Choroid plexus epithelial cell (primary cell): ENCODE measurements around the gene MRTFB.

Experiments used
- DNase-seq: peaks from one replicate; pipeline ENCODE4 v3.0.0-alpha.2; 2010; ENCODE audit warnings: low read depth
- H3K4me3 ChIP-seq: 2 replicates; pipeline ENCODE4 v1.5.1; 2011; ENCODE audit warnings: low read depth, mild to moderate bottlenecking, control low read depth, low read length, moderate library complexity
- CTCF ChIP-seq: conservative IDR thresholded peaks from 2 replicates; pipeline ENCODE4 v1.5.1; 2011; ENCODE audit warnings: low read depth, mild to moderate bottlenecking, control low read depth, inconsistent platforms, low read length, moderate library complexity

The MRTFB gene

GRCh38 chr16:14289692-14290340 lies 218.7 kb downstream of the MRTFB start:
- peak; percentile 65 for TF ChIP-seq CTCF
- no peak overlapping the region for H3K4me3 ChIP-seq
- DNase-seq: peak; percentile 41

DNA sequence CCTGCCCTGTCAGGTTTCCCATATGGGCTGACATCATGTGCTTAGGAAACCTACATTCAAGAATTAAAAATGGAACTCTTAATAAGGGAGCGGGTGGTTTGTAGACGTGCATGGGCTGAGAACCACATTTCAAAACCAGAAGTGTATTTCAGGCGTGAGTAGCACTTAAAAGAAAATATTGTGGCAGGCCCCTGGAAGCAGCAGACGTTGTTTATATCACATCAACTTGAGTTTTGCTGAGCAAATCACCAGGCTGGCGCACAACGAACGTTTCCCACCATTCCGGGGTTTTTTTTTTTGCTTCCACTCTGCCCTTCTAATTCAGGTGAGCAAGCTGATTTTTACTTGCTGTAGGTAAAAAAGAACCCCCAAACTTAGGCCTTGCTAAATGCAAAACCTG lies 220.2 kb downstream of the MRTFB start:
- DNase-seq: no peak
- no peak for TF ChIP-seq CTCF
- H3K4me3 ChIP-seq: no peak overlapping the region

- DNase-seq: no peak
- no peak overlapping the region for H3K4me3 ChIP-seq
- TF ChIP-seq CTCF: no peak
These were observed 221.1 kb downstream of the MRTFB start for GRCh38 chr16:14292051-14292825.

DNA sequence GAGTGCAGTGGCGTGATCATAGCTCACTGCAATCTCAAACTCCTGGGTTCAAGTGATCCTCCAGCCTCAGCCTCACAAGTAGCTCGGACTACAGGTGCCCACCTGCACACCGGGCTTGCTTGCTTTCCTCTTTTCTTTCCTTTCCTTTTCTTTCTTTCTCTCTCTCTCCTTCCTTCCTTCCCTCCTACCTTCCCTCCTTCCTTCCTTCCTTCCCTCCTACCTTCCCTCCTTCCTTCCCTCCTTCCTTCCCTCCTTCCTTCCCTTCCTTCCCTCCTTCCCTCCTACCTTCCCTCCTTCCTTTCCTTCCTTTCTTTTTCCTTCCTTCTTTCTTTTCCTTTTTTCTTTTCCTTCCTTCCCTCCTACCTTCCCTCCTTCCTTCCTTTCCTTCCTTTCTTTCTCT lies 225.5 kb downstream of the MRTFB start:
- TF ChIP-seq CTCF: no peak
- no peak overlapping the region for H3K4me3 ChIP-seq
- DNase-seq: no peak

DNA sequence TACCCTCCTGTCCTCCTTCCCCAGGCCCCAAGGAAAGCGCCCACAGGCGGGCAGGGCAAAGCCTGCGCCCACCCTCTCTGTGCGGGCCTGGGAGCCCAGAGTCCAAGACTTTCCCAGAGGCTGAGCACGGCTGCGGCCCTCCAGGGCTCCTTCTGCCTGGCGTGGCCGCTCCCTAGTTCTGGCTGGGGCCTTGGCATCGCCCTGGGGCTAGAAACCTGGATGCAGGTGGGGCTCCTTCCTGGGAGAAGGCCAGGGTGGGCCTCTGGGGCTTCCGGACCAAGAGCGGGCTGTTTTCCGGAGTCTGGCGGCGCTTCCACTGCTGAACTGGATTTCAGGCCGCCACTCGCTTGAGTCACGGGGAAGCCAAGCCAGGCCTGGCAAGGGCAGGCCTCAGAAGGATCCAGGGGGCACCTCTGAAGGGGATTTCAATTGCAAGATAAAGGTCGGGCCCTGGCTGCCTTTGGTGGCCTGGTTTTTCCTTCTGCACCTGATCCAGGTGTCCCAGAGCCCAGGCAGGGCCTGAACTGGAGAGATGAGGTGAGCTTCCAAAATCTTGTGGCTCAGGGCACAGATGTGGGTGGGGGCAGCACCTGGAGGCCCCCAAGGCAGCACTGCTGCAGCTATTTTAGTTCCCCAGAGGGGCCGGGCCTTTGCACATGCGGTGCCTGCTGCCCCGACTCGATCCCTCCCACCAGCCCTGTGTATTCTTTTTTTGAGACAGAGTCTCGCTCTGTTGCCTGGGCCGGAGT lies 227.4 kb downstream of the MRTFB start:
- no peak overlapping the region for H3K4me3 ChIP-seq
- no peak for TF ChIP-seq CTCF
- no peak for DNase-seq

GRCh38 chr16:14300705-14301168 lies 229.6 kb downstream of the MRTFB start:
- TF ChIP-seq CTCF: peak; percentile 84
- peak; percentile 89 for DNase-seq
- H3K4me3 ChIP-seq: peak overlapping the region; percentile 75
